Astrocyte (in vitro differentiated cells and primary cell): ENCODE results near the gene CSPG4.

Source experiments
- EZH2 ChIP-seq: IDR thresholded peaks from 2 replicates; pipeline ENCODE4 v1.6.1; 2012; ENCODE audit warnings: mild to moderate bottlenecking, low read length, inconsistent platforms; ENCODE audit not compliant: insufficient read depth
- TF ChIP-seq, protein P1 (sequence below): IDR thresholded peaks from 2 replicates; pipeline ENCODE4 v1.5.1; 2011; ENCODE audit warnings: low read depth, mild to moderate bottlenecking, inconsistent platforms, low read length, moderate library complexity; ENCODE audit not compliant: insufficient read depth

DNA sequence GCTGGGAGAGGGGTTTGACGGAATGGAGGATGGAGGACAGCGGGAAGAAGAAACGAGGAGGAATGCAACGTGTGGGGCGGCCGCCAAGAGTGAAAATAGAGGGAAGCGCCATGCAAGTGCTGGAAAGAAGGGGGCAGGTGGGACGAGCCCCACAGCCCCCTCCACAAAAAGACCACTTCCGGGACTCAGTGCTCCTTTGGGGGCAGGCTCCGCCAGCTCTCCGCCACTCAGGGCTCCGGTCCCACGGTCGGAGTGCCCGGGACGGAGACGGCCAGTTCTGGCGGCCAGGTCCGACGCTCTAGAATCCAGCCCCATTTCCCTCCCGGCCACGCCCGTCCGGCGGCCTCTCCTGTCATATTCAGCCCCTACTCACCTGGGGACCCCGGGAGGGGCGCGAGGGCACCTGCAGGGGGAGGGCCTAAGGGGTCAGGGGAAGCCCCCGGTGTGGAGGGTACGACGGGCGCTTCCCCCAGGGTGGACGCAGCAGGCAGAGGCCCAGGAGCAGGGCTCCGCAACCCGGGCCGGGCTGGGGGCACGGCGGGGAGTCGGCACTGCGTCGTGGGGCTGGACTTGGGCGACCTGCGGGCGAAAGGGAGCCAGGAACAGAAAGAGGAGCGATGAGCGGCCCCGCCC, 25.5 kb upstream of the CSPG4 start:
- TF ChIP-seq, protein P1, sequence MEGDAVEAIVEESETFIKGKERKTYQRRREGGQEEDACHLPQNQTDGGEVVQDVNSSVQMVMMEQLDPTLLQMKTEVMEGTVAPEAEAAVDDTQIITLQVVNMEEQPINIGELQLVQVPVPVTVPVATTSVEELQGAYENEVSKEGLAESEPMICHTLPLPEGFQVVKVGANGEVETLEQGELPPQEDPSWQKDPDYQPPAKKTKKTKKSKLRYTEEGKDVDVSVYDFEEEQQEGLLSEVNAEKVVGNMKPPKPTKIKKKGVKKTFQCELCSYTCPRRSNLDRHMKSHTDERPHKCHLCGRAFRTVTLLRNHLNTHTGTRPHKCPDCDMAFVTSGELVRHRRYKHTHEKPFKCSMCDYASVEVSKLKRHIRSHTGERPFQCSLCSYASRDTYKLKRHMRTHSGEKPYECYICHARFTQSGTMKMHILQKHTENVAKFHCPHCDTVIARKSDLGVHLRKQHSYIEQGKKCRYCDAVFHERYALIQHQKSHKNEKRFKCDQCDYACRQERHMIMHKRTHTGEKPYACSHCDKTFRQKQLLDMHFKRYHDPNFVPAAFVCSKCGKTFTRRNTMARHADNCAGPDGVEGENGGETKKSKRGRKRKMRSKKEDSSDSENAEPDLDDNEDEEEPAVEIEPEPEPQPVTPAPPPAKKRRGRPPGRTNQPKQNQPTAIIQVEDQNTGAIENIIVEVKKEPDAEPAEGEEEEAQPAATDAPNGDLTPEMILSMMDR = no peak
- TF ChIP-seq EZH2 = no peak
